Central memory CD8-positive, alpha-beta T cell (primary cell): Measurements from ENCODE around the gene PHC2.

ENCODE experiments used
- ATAC-seq: fragments of 150-1000 bp; cut with Tn5 transposase; replicated peaks from 2 replicates; pipeline ENCODE4 v1.10.0; 2022; ENCODE audit warnings: mild to moderate bottlenecking, moderate FRiP score, moderate number of reproducible peaks; ENCODE audit not compliant: poor library complexity, severe bottlenecking; ENCODE audit errors: extremely low read depth
- DNase-seq, 2 donors: peaks; one replicate each; pipeline ENCODE4 v3.0.0; 2021; ENCODE audit warnings: low spot score in 2 of 2
- H3K27ac Mint-ChIP-seq: one replicate; pipeline ENCODE4 v1.8.0; 2022; ENCODE audit warnings: low read depth, mild to moderate bottlenecking, moderate library complexity, mixed read lengths
- H3K27me3 Mint-ChIP-seq: one replicate; pipeline ENCODE4 v1.8.0; 2022; ENCODE audit warnings: mixed read lengths
- H3K36me3 Mint-ChIP-seq: one replicate; pipeline ENCODE4 v1.8.0; 2022; ENCODE audit warnings: mild to moderate bottlenecking, moderate library complexity, mixed read lengths; ENCODE audit not compliant: insufficient read depth
- H3K4me1 Mint-ChIP-seq: one replicate; pipeline ENCODE4 v1.8.0; 2022; ENCODE audit warnings: mixed read lengths
- H3K4me3 Mint-ChIP-seq: one replicate; pipeline ENCODE4 v1.8.0; 2022; ENCODE audit warnings: mild to moderate bottlenecking, moderate library complexity, mixed read lengths
- H3K9me3 Mint-ChIP-seq: one replicate; pipeline ENCODE4 v1.8.0; 2022; ENCODE audit warnings: mixed read lengths

Gene PHC2

DNA sequence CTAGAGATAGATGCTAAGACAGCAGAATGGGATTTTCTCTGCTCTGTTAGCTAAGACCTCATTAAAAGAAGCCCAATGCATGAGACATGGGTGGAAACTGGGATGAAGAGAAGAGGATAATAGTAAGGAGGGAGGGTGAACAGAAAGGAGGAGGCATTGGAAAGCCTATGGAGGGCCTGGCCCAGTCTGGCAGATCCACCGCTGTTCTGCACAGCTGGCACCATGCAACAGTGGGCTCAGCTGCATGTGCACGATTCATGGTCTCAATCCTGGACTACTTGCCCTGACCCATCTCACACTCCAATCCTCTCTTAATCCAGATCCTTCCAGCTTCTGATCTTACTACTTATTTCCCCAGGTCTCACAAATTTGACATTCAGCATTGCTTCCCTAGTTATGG is 2.2 kb downstream of the PHC2 start:
- Mint-ChIP-seq H3K4me3 (no peak overlapping the region), H3K27ac (no peak overlapping the region), H3K9me3 (no peaks in the 10 kb centered on the region), H3K4me1 (no peaks in the 10 kb centered on the region), H3K36me3 (no peaks in the 10 kb centered on the region), H3K27me3 (peaks cover 18% of the 10 kb centered on the region)
- no peak for ATAC-seq
- DNase-seq: no peak

DNA sequence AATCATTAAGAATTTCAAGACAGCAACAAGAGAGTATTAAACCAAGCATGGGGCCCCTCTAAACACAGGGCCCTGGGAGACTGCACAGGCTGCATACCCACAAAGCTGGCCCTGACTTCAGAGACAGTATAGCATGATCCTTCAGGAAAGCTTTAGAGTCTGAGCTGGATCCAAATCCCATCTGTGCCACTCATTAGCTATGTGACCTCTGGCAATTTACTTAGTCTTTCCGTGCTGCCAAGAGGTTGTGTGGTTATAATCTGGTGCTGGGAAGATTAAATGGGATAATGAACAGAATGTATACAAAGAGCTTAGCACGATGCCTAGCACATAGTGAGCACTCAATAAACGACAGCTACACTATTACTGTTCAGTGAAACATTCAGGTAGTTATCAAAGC is 4.0 kb downstream of the PHC2 start:
- Mint-ChIP-seq H3K27ac (no peak overlapping the region), H3K27me3 (peaks cover 34% of the 10 kb centered on the region), H3K4me3 (no peak overlapping the region), H3K4me1 (no peaks in the 10 kb centered on the region), H3K36me3 (no peaks in the 10 kb centered on the region), H3K9me3 (no peaks in the 10 kb centered on the region)
- DNase-seq: no peak
- ATAC-seq: no peak

DNA sequence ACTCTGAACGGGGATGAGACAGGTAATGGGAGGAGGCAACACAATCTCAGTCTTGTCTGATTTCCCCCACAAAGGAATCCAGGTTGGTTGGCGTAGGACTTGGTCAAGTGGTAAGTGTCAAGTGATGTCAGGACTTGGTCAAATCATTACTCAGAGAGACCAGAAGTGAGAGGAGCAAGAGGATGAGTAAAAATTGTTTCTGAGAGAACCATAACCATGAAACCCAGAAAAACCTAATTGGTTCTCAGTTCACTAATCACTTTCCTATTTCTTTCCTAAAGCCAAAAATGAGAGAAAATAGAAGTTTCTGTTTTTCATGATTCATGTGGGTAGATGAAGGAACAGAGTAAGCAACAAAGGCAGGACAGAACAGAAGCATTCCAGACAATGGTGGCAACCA is 5.0 kb downstream of the PHC2 start:
- Mint-ChIP-seq H3K9me3 (no peaks in the 10 kb centered on the region), H3K27ac (no peak overlapping the region), H3K4me1 (no peaks in the 10 kb centered on the region), H3K36me3 (no peaks in the 10 kb centered on the region), H3K27me3 (peaks cover 44% of the 10 kb centered on the region), H3K4me3 (no peak overlapping the region)
- no peak for DNase-seq
- ATAC-seq: no peak

- Mint-ChIP-seq H3K4me3 (no peak overlapping the region), H3K36me3 (no peaks in the 10 kb centered on the region)
- DNase-seq: no peak
These were observed 6.3 kb downstream of the PHC2 start for GRCh38 chr1:33424610-33425009.

DNA sequence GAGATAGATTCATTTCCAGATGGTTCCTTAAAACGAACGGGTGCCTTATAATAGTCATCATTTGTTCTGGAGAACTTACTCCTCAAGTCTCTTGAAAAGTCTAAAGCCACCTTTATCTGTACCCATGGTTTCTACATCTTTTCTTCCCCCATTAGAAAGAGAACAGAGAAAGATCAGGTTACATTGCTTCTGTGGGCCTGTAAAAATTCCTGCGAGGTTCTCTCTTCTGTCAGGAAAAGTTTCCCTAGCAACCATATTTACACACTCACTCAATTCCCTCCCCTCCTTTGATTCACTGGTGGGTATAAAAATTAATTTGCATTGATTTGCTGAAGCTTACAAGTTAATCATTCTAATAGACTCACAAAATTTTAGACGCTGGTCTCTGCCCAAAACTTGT is 6.7 kb downstream of the PHC2 start:
- DNase-seq (no peak), ATAC-seq (no peak)
- Mint-ChIP-seq H3K9me3 (no peaks in the 10 kb centered on the region), H3K27me3 (peaks cover 61% of the 10 kb centered on the region), H3K4me3 (no peak overlapping the region), H3K27ac (no peak overlapping the region), H3K36me3 (no peaks in the 10 kb centered on the region), H3K4me1 (no peaks in the 10 kb centered on the region)

More at GRCh38 chr1:33424610-33425009, 6.3 kb downstream of the PHC2 start:
- ATAC-seq: no peak
- Mint-ChIP-seq H3K4me1 (no peaks in the 10 kb centered on the region), H3K27me3 (peaks cover 57% of the 10 kb centered on the region), H3K9me3 (no peaks in the 10 kb centered on the region), H3K27ac (no peak overlapping the region)

GRCh38 chr1:33420870-33421775 is 9.8 kb downstream of the PHC2 start:
- Mint-ChIP-seq H3K27ac (no peak overlapping the region), H3K36me3 (no peaks in the 10 kb centered on the region), H3K9me3 (peaks cover 6% of the 10 kb centered on the region), H3K27me3 (peaks cover 60% of the 10 kb centered on the region), H3K4me1 (no peaks in the 10 kb centered on the region), H3K4me3 (no peak overlapping the region)
- ATAC-seq (no peak), DNase-seq (no peak)

- Mint-ChIP-seq H3K9me3 (peaks cover 13% of the 10 kb centered on the region), H3K4me3 (no peak overlapping the region), H3K36me3 (no peaks in the 10 kb centered on the region), H3K4me1 (no peaks in the 10 kb centered on the region), H3K27me3 (peaks cover 64% of the 10 kb centered on the region), H3K27ac (no peak overlapping the region)
- ATAC-seq (no peak), DNase-seq (no peak)
These were observed 12.1 kb downstream of the PHC2 start for GRCh38 chr1:33418811-33419210.

GRCh38 chr1:33414879-33415278 is 16.0 kb downstream of the PHC2 start:
- DNase-seq (no peak), ATAC-seq (no peak)
- H3K4me3 Mint-ChIP-seq: no peak overlapping the region
- H3K36me3 Mint-ChIP-seq: no peaks in the 10 kb centered on the region
- peaks cover 13% of the 10 kb centered on the region for H3K9me3 Mint-ChIP-seq
- H3K27me3 Mint-ChIP-seq: peaks cover 36% of the 10 kb centered on the region
- H3K4me1 Mint-ChIP-seq: no peaks in the 10 kb centered on the region
- H3K27ac Mint-ChIP-seq: no peak overlapping the region

GRCh38 chr1:33410091-33410701 is 20.7 kb downstream of the PHC2 start:
- H3K36me3 Mint-ChIP-seq: no peaks in the 10 kb centered on the region
- H3K9me3 Mint-ChIP-seq: no peaks in the 10 kb centered on the region
- H3K27ac Mint-ChIP-seq: no peak overlapping the region
- DNase-seq (no peak), ATAC-seq (no peak)
- H3K27me3 Mint-ChIP-seq: peaks cover 48% of the 10 kb centered on the region
- no peak overlapping the region for H3K4me3 Mint-ChIP-seq
- no peaks in the 10 kb centered on the region for H3K4me1 Mint-ChIP-seq

- Mint-ChIP-seq H3K36me3 (no peaks in the 10 kb centered on the region), H3K27ac (no peak overlapping the region), H3K4me3 (no peak overlapping the region), H3K27me3 (peaks cover 39% of the 10 kb centered on the region), H3K9me3 (no peaks in the 10 kb centered on the region), H3K4me1 (no peaks in the 10 kb centered on the region)
- ATAC-seq (no peak), DNase-seq (no peak)
These were observed 22.8 kb downstream of the PHC2 start for GRCh38 chr1:33408093-33408436.

DNA sequence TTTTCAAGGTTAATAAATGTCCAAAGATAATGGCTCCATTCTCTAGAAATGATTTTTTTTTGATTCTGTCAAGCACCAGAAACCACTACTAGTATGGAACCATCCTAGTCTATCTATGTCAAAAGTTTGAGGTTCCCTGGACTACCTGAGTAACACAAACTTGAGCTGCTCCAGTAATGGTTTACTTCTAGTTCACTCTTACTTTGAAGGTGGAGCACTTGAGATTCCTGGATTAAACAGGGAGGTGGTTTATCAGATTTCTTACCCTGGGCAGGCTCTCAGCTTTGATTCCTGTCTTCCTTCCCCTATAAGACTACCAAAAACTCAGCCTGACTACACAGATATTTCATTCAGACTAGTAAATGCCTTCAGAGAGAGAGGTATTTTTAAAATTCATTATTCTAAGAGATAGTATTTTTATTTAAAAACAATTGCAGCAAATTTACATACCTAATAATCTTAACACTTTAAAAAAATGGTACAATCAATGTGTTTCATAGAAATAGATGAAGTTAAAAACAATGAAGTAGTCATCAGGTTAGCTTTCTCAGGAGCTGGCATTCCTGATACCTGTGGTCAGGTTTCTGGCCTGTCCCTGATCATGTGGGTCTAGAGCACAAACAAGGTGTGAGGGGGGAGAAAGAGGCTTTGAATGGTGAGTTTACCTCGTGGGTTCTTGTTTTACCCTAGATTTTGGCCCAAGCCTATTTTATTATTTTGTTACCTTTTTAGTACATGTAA is 23.4 kb downstream of the PHC2 start:
- Mint-ChIP-seq H3K27ac (no peak overlapping the region), H3K36me3 (no peaks in the 10 kb centered on the region), H3K27me3 (peaks cover 39% of the 10 kb centered on the region), H3K9me3 (no peaks in the 10 kb centered on the region), H3K4me3 (no peak overlapping the region), H3K4me1 (no peaks in the 10 kb centered on the region)
- ATAC-seq (no peak), DNase-seq (no peak)

- Mint-ChIP-seq H3K4me3 (no peak overlapping the region), H3K27ac (no peak overlapping the region), H3K4me1 (no peaks in the 10 kb centered on the region), H3K36me3 (no peaks in the 10 kb centered on the region), H3K27me3 (peaks cover 37% of the 10 kb centered on the region), H3K9me3 (no peaks in the 10 kb centered on the region)
- DNase-seq: no peak
- ATAC-seq: no peak
These were observed 28.7 kb downstream of the PHC2 start for GRCh38 chr1:33402206-33402605.

DNA sequence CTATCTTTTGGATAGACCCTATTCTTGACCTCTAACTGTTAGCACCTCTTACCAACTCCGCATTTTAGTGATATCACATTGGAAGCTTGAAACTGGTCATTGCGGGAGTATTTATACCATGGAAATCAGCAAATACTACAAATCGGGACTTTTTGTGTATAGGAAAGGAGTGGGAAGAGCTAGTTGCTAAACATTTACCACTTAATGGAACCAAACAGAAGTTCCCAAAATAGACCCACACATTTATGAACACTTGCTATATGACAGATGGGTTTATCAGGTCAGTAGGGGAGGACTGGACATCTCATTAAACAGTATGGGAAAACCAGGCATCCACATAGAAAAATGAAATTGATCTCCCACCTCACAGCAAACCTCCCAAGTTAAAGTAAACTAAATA is 29.4 kb downstream of the PHC2 start:
- ATAC-seq (no peak), DNase-seq (no peak)
- H3K4me1 Mint-ChIP-seq: no peaks in the 10 kb centered on the region
- peaks cover 29% of the 10 kb centered on the region for H3K27me3 Mint-ChIP-seq
- H3K27ac Mint-ChIP-seq: no peak overlapping the region
- no peak overlapping the region for H3K4me3 Mint-ChIP-seq
- H3K36me3 Mint-ChIP-seq: no peaks in the 10 kb centered on the region
- H3K9me3 Mint-ChIP-seq: no peaks in the 10 kb centered on the region
